NCI-H128 (cell line): Measurements from ENCODE around the gene MRPL24.
"Not testable (repeated sequence)": the region's sequence is repeated elsewhere in the genome, so short reads cannot be mapped to it uniquely, and the experiment has no call there.

Experiments
- DNase-seq: peaks from one replicate; lab custom pipeline; 2025; ENCODE audit not compliant: unreplicated experiment; lab: John Stamatoyannopoulos, UW

MRPL24 gene

GRCh38 chr1:156760092-156760795, 19.4 kb upstream of the MRPL24 start:
- no peak for DNase-seq

- not testable (repeated sequence) for DNase-seq
Measured at GRCh38 chr1:156757572-156758253, 16.8 kb upstream of the MRPL24 start.

- DNase-seq = no peak
Measured at GRCh38 chr1:156756355-156756754, 15.5 kb upstream of the MRPL24 start.

GRCh38 chr1:156755527-156755950, 14.7 kb upstream of the MRPL24 start:
- no peak for DNase-seq

DNA sequence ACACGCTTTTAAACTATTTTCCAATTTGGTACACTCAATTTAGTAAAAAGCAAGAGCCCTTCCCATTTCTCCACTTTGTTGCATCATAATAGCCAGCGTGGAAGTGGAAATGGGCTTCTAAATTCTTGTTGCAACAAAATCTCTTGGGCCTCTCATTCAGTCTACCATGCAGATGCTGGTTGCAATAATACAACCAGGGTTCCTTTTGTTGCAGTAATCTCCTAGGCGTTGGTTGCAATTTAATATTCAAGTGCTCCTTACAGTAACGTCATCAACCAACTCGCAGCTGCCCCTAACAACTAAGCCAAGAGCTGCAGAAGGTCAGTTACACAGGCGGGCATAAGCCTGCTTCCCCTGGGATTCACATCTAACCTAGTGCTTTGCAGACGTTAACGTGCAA, 13.3 kb upstream of the MRPL24 start:
- no peak for DNase-seq

DNA sequence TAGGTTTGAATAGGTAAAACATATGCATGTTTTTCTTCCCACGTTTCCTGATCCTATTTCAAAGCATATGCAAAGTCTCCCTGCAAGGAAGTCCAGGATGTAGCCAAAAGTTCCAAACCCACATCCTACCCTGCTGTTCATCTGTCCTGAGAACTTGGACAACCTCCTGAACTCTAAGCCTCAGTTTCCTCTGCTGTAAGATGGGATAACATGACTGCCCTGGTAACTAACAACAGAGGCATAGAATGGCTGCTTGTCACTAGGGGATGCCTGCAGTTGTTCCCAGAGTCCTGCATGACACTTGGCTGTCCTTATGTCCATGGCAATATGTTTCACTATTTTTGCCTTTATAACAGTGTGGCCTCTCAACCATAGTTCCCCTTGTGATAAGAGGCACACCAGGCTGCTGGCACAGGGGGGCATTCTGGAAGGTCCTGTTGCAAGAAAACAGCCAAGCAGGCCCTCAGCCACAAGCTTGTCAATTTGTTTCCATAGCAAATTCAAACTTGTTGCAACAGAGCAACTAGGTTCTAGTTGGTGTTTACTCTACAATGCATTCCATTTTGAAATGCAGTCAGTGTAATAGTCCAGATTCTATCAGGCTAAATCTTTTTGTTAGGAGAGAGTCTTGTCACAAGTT, 12.1 kb upstream of the MRPL24 start:
- DNase-seq = no peak

DNA sequence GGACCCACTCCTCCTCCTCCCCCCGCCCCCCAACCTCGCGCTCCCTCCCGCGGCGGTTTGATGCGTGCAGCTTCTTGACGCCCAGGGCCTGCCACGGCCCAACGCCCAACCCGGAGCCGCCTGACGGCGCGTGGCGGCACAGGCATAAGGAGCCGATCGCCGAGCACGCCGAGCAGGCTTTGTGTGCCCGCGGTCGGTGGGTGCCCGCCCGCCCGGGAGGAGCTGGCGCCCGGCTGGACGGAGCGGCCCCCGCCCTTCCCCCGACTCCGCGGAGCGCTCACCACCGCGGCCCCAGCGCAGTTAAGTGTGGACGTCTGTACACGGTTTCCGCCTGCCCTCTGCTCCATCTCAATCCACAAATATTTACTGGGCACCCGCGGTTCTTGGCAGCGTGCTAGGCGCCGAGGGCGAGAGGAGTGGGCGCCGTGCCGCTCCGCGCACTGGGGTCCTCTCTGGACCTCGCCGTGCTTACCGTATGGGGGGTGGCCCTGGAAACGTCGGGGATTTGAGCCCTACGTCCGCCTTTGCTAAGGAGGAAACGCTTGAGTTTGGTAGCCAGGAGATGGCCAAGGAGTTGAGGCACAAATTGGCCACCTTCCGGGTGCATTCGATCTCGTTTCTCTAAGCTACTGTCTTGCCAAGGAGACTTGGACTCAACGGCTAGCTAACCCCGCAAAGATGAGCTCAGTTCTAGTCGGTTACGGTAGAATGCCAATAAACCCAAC, 11.0 kb upstream of the MRPL24 start:
- DNase-seq = peak; percentile 93

DNA sequence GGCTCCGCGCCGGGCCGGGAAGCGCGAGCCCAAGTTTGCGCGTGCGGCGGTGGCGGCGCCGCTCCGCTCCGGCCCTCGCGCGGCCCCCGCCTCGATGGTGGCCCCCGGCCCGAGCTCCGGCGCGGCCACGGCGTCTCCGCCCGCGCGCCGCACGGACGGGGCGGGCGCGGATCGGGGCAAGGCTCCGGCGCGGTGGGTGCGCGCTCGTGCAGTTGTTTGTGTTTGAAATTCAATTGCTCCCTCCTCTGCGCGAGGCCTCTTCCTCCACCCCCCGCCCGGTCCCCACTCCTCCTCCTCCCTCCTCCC, 10.5 kb upstream of the MRPL24 start, which contains the start of gene HDGF:
Gene HDGF (minus strand): TSS at position 225 of the 306 bp plus-strand sequence. CDS start 246 bp downstream, outside the sequence.
- no peak for DNase-seq

GRCh38 chr1:156750711-156751450, 10.0 kb upstream of the MRPL24 start:
- no peak for DNase-seq

- DNase-seq = no peak
Measured at GRCh38 chr1:156750191-156750672, 9.3 kb upstream of the MRPL24 start.

DNA sequence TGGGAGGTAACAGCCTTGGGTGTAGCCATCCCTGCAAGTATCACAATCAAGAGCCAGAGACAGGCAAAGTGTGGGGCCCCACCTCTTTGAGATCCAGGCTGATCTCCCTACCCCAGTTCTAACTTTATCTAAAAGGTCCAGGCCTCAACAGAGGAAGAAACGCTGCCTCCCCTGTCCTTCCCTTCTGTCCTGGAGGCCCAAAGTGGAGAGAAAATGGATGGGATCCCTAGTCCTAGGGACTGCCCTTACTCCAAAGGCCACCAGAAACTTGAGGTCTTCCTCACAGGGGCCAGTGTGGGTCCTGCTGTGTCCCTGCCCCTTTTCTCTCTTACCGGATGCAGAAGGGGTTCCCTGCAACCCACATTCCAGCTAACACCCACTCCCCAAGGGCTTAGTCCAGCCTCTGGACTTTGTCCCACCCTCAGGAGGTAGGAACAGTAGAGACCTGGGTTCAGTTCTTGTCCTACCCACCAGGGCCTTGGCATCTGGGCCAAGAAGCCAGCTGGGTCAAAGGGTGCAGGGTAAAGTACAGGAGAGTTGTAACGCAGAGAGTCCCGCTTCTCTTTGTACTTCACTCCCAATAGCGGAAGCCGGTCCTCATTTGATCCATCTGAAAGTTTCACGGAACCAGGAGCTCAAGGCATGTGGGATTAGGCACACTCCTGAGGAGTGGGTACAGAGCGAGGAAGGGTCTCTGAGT, 8.7 kb upstream of the MRPL24 start:
- no peak for DNase-seq

DNA sequence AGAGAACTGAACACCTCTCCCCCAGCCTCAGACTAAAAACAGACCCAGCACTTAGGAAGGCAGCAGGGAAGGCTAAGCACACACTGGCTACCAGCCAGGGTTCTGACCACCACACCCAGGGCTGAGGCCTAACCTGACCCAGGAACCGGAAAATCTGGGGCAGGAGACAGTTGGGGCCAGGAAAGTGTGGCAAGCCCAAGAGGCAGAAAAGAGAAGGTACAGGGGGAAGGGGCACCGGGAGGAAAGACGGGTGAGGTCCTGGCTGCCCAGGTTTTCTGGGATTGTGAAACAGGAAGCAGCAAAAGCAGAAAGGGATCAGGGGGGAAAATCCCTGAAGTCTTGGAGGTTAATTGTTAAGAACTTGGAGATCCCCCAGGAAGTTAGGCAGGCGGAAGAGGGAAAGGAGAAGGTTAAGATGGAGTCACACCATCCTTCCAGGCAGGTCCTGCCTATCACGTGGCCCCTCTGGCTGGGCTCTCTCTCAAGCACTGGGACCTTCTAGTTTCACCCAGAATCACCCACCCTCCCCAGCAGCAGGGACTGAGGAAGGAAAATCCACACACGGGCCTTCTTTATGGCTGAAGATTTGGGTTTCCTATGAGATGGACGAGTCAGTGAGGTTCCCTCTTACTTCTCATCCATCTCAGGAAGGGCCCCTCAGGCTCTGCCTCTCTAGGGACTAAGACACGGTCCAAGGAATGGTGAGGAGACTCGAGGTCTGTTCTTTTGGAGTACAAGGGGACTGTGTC, 8.0 kb upstream of the MRPL24 start:
- no peak for DNase-seq

DNA sequence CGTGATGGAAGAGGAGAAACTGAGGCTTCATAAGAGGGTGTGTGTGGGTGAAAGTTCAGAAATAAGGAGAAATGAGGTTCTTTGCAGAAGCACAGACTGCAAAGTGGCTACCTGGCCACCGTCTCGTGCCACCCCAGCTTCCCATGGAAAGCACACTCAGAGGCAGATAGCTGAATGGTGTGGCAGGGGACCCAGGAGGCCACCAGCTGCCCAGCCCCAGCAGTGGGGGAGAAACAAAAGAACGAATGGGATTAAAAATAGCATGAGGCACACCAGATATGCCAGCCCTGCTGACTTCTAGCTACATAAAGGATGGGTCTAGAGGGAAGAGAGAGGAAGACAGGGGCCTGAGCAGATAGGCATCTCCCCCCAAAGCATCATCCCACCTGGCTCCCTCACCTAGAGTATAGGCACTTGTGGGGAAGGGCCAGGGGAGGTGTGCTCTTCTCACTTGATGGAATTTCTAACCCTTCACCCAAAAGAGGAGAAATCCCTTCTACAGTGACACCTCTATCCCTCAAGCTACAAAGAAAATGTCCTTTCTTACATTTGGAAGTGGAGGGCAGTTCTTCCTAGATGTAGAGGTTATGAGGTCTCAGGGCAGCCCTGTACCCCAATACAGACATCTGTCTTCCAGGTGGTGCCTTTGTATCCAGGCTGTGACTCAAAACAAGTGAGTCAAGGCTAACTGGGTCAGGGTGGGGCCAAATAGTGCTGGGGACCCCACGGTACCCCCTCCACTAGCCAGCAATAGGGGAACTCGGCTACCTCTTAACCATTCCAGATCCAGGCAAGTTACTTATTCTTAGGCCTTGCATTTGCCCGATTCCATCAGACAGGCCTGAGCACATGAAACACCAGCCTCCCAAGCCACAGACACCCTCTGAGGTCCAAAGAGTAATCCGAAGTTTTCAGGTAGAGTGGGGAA, 7.1 kb upstream of the MRPL24 start:
- no peak for DNase-seq

- peak; percentile 83 for DNase-seq
Measured at GRCh38 chr1:156746728-156747631, 6.1 kb upstream of the MRPL24 start.

- no peak for DNase-seq
Measured at GRCh38 chr1:156746406-156746727, 5.5 kb upstream of the MRPL24 start.

DNA sequence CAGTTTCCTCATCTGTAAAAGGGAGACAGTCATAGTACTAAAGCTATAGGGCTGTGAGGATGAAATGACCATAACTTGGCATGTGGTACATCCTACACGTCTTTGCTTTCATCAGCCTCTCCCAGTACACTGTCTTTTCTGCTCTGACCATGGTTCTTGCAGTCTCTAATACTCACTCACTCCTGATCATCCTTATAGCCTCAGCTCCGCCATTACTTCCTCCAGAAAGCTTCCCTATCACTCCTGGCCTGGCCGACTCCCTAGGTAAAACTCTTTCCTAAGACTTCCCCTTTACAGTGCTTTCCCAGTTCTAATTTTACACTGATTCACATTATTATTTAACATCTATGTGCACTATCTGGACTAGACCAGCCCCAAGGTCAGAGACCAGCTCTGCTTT, 5.0 kb upstream of the MRPL24 start:
- DNase-seq = no peak

DNA sequence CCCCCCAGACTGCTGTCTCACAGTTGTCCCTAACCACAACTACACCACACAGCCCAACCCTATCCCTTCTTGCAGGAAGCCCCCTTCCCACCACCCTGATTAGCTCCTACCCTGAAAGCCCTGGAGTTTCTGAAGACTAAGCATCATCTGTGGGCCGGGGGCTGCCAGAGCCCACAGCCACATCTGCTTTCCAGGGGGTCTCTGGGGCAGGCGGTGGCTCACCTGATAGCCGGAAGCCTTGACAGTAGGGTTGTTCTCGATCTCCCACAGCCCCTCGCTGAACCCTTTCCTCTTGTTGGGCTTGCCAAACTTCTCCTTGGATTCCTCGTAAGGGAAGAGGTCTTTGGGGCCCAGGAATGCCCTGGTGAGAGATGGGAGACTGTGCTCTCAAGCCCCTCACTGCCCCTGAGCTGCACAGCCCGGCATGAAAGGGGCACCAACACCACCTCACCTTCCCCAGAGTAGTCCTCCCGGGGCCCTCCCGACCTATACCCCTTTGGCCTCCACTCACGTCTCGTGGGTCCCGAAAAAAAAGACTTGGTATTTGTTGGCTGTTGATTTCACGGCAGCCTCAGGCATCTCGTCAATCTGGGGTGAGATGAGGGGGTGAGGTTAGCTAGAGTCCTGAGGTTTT, 4.0 kb upstream of the MRPL24 start:
- DNase-seq = no peak
